Activated CD8-positive, alpha-beta T cell treated with anti-CD3 and anti-CD28 coated beads for 36 hours (primary cell): ENCODE measurements around the gene AOPEP. TPM values are rescaled to one million over a fixed set of nuclear protein-coding genes. Genes with fewer than 3 reads are reported as not detected.

Experiments
- ATAC-seq: fragments of 200-7000 bp; cut with Tn5 transposase; one replicate; pipeline ENCODE4 v1.10.0; 2021; ENCODE audit warnings: mild to moderate bottlenecking, moderate library complexity
- CTCF ChIA-PET: fragments of 350-600 bp; sonication (Branson Sonifier 250); formaldehyde crosslinking; loops from one replicate; lab custom pipeline; 2021; ENCODE audit warnings: antibody characterized with exemption; lab: Charles Lee
- POLR2A ChIA-PET: fragments of 350-600 bp; sonication (Branson Sonifier 250); formaldehyde crosslinking; loops from one replicate; lab custom pipeline; 2021; ENCODE audit warnings: antibody characterized with exemption; lab: Charles Lee
- DNase-seq: peaks from one replicate; pipeline ENCODE4 v3.0.0-alpha.2; 2020
- H3K27ac Mint-ChIP-seq: one replicate; pipeline ENCODE4 v1.8.0; 2021; ENCODE audit warnings: mild to moderate bottlenecking, mixed read lengths
- H3K27me3 Mint-ChIP-seq: one replicate; pipeline ENCODE4 v1.8.0; 2021; ENCODE audit warnings: mixed read lengths
- H3K36me3 Mint-ChIP-seq: one replicate; pipeline ENCODE4 v1.8.0; 2021; ENCODE audit warnings: low read depth, mixed read lengths
- H3K4me1 Mint-ChIP-seq: one replicate; pipeline ENCODE4 v1.8.0; 2021; ENCODE audit warnings: low read depth, mixed read lengths
- H3K4me3 Mint-ChIP-seq: one replicate; pipeline ENCODE4 v1.8.0; 2021; ENCODE audit warnings: mild to moderate bottlenecking, moderate library complexity, mixed read lengths
- H3K9me3 Mint-ChIP-seq: one replicate; pipeline ENCODE4 v1.8.0; 2021; ENCODE audit warnings: mixed read lengths
- intact Hi-C: fragments of 100-400 bp; cut with micrococcal nuclease; formaldehyde crosslinking; loops from one replicate; pipeline ENCODE4 v1.10.0; 2022
- total RNA-seq, 2 experiments: library from RNA; stranded (reverse); gene quantifications; one replicate each; pipeline ENCODE4 v1.2.3, GENCODE V29; 2021
- TF ChIP-seq, protein P1 (sequence below): fragments of 200-600 bp; IDR thresholded peaks from one replicate; pipeline ENCODE4 v1.8.0; 2022; ENCODE audit warnings: antibody characterized with exemption, mild to moderate bottlenecking

AOPEP gene
- total RNA-seq, 2 experiments from 2014 or later, result 7.1 to 8.7 TPM

DNA sequence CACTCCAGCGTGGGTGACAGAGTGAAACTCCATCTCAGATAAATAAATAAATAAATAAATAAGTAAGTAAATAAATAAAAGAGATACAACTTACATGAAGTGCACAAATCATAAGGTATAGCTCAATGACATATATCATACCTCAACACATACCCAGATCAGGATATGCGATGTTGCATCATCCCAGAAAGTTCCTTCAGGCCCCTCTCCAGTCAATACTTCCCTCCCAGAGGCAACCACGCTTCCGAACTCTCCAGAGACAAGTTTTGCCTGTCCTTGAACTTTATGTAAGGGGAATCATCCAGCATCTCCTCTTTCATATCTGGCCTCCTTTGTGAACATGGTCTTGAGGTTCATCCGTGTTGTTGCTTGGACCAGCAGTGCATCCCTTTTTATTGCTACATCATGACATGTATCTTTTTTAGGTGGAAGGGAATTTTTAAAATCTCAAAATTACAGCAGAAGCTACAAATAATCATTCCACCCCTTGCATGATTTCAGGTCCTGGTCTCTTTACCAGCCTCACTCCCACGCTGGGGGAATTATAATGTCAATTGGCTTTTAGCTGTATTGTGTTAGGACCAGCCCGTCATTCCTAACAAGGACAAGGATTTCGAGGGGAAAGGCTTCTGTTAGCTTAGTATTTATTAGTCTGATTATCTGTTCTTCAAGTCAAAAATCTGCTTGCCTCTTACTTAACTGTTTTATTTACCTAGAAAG is 32.9 kb upstream of the AOPEP start:
- DNase-seq, result no peak
- intact Hi-C loops, result no loop called here
- TF ChIP-seq, protein P1, sequence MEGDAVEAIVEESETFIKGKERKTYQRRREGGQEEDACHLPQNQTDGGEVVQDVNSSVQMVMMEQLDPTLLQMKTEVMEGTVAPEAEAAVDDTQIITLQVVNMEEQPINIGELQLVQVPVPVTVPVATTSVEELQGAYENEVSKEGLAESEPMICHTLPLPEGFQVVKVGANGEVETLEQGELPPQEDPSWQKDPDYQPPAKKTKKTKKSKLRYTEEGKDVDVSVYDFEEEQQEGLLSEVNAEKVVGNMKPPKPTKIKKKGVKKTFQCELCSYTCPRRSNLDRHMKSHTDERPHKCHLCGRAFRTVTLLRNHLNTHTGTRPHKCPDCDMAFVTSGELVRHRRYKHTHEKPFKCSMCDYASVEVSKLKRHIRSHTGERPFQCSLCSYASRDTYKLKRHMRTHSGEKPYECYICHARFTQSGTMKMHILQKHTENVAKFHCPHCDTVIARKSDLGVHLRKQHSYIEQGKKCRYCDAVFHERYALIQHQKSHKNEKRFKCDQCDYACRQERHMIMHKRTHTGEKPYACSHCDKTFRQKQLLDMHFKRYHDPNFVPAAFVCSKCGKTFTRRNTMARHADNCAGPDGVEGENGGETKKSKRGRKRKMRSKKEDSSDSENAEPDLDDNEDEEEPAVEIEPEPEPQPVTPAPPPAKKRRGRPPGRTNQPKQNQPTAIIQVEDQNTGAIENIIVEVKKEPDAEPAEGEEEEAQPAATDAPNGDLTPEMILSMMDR, result no peak
- no peaks in the 10 kb centered on the region for H3K9me3 Mint-ChIP-seq
- ChIA-PET CTCF (interaction anchor here (1.4 kb wide), 1 partner anchor 12 kb away, joined by 6 read pairs; no protein-coding TSS in a partner anchor), POLR2A (no interaction called here)
- no peaks in the 10 kb centered on the region for H3K36me3 Mint-ChIP-seq
- no peak overlapping the region for H3K27ac Mint-ChIP-seq
- H3K4me3 Mint-ChIP-seq, result no peak overlapping the region
- H3K4me1 Mint-ChIP-seq, result no peaks in the 10 kb centered on the region
- H3K27me3 Mint-ChIP-seq, result peaks cover 10% of the 10 kb centered on the region
- ATAC-seq, result no peak

GRCh38 chr9:94696545-94696944 is 30.0 kb upstream of the AOPEP start:
- DNase-seq (no peak), ATAC-seq (no peak)
- intact Hi-C loops, result no loop called here
- ChIA-PET CTCF (interaction anchor here (1.3 to 2.1 kb wide), 2 partner anchors 15 to 431 kb away, joined by 3 to 6 read pairs; no protein-coding TSS in a partner anchor), POLR2A (no interaction called here)
- Mint-ChIP-seq H3K27me3 (peaks cover 13% of the 10 kb centered on the region), H3K4me3 (no peak overlapping the region), H3K27ac (no peak overlapping the region), H3K36me3 (no peaks in the 10 kb centered on the region), H3K9me3 (no peaks in the 10 kb centered on the region), H3K4me1 (no peaks in the 10 kb centered on the region)
- TF ChIP-seq, protein P1, result no peak

- TF ChIP-seq, protein P1, result no peak
- DNase-seq, result no peak
- no peak overlapping the region for H3K4me3 Mint-ChIP-seq
- intact Hi-C loops, result no loop called here
- ChIA-PET CTCF (interaction anchor here (1.0 to 2.1 kb wide), 5 partner anchors 17 to 433 kb away, joined by 3 to 6 read pairs (median 5); partner anchors contain the start of gene AOPEP), POLR2A (interaction anchor here (0.9 kb wide), 1 partner anchor 14 kb away, joined by 5 read pairs; no protein-coding TSS in a partner anchor)
- no peaks in the 10 kb centered on the region for H3K9me3 Mint-ChIP-seq
- H3K4me1 Mint-ChIP-seq, result no peaks in the 10 kb centered on the region
- no peak overlapping the region for H3K27ac Mint-ChIP-seq
- H3K36me3 Mint-ChIP-seq, result no peaks in the 10 kb centered on the region
- ATAC-seq, result no peak
- H3K27me3 Mint-ChIP-seq, result peaks cover 11% of the 10 kb centered on the region
Observed at GRCh38 chr9:94697972-94698581, 28.4 kb upstream of the AOPEP start.

- intact Hi-C loops, result no loop called here
- POLR2A ChIA-PET, result no interaction called here
- no peak overlapping the region for H3K4me3 Mint-ChIP-seq
- H3K27ac Mint-ChIP-seq, result no peak overlapping the region
- TF ChIP-seq, protein P1, result no peak
- CTCF ChIA-PET, result interaction anchor here (0.9 to 1.2 kb wide), 2 partner anchors 18 to 431 kb away, joined by 3 to 4 read pairs; no protein-coding TSS in a partner anchor
- peaks cover 11% of the 10 kb centered on the region for H3K27me3 Mint-ChIP-seq
- DNase-seq (no peak), ATAC-seq (no peak)
- H3K9me3 Mint-ChIP-seq, result no peaks in the 10 kb centered on the region
- H3K4me1 Mint-ChIP-seq, result no peaks in the 10 kb centered on the region
- H3K36me3 Mint-ChIP-seq, result no peaks in the 10 kb centered on the region
Observed at GRCh38 chr9:94699715-94700373, 26.7 kb upstream of the AOPEP start.
